T-cell (primary cell): ENCODE results near the gene NR2F1-AS1. TPM values are rescaled to one million over a fixed set of nuclear protein-coding genes. Genes with fewer than 3 reads are reported as not detected.

Source experiments
- ATAC-seq, 4 experiments: fragments of 200-7000 bp in 3 of 4; fragments of 150-1000 bp in 1 of 4; cut with Tn5 transposase; replicated peaks in 1 of 4; 1 replicate in 3 of 4; 2 replicates in 1 of 4; pipeline ENCODE4 v1.10.0; 2021; ENCODE audit warnings: moderate library complexity in 3 of 4, mild to moderate bottlenecking in 2 of 4, moderate number of reproducible peaks in 1 of 4
- CTCF ChIA-PET, 2 donors: fragments of 300-600 bp; sonication (Branson Sonifier 250); formaldehyde crosslinking; loops; one replicate each; lab custom pipeline; 2022; ENCODE audit warnings: antibody characterized with exemption in 2 of 2; lab: Charles Lee
- POLR2A ChIA-PET, 2 donors: fragments of 300-600 bp; sonication (Branson Sonifier 250); formaldehyde crosslinking; loops; one replicate each; lab custom pipeline; 2022; ENCODE audit warnings: antibody characterized with exemption in 2 of 2; lab: Charles Lee
- DNase-seq, 35 experiments: peaks; one replicate each; pipeline versions ENCODE4 v3.0.0 to v3.0.0-alpha.2; 2013 to 2023
- H3K27ac ChIP-seq: one replicate; pipeline ENCODE4 v1.5.1; 2013; ENCODE audit warnings: low read length
- H3K27me3 ChIP-seq, 2 experiments: replicated peaks in 1 of 2; 1 replicate in 1 of 2; 2 replicates in 1 of 2; pipeline versions ENCODE4 v1.6.1 to v1.7.0; 2013; ENCODE audit warnings: low read length in 1 of 2, mixed read lengths in 1 of 2; ENCODE audit not compliant: control insufficient read depth in 2 of 2, insufficient read depth in 2 of 2; ENCODE audit errors: extremely low read depth in 1 of 2
- H3K36me3 ChIP-seq, 2 donors: 1 replicate in 1 of 2; 2 replicates in 1 of 2; pipeline versions ENCODE4 v1.6.1 to v1.7.0; 2013; ENCODE audit warnings: low read length in 1 of 2; ENCODE audit not compliant: control insufficient read depth in 2 of 2, insufficient read depth in 1 of 2; ENCODE audit errors: extremely low read depth in 1 of 2
- H3K4me1 ChIP-seq, 2 experiments: 1 replicate in 1 of 2; 2 replicates in 1 of 2; pipeline versions ENCODE4 v1.6.1 to v1.7.0; 2013; ENCODE audit warnings: low read length in 2 of 2, mixed read lengths in 1 of 2; ENCODE audit not compliant: insufficient read depth in 2 of 2, control insufficient read depth in 1 of 2; ENCODE audit errors: extremely low read depth in 1 of 2
- H3K4me3 ChIP-seq, 2 donors: 1 replicate in 1 of 2; 2 replicates in 1 of 2; pipeline versions ENCODE4 v1.5.1 to v1.7.0; 2013; ENCODE audit warnings: mild to moderate bottlenecking in 2 of 2, low read length in 1 of 2, moderate library complexity in 1 of 2; ENCODE audit not compliant: control insufficient read depth in 1 of 2; ENCODE audit errors: extremely low read depth in 1 of 2
- H3K9me3 ChIP-seq: 2 replicates; pipeline ENCODE4 v1.7.0; 2013
- H3K27ac Mint-ChIP-seq, 2 donors: one replicate each; pipeline ENCODE4 v1.8.0; 2020 to 2021; ENCODE audit warnings: mild to moderate bottlenecking in 2 of 2, mixed read lengths in 2 of 2
- H3K27me3 Mint-ChIP-seq, 2 donors: one replicate each; pipeline ENCODE4 v1.8.0; 2021 to 2022; ENCODE audit warnings: mixed read lengths in 2 of 2
- H3K36me3 Mint-ChIP-seq: one replicate; pipeline ENCODE4 v1.8.0; 2021; ENCODE audit warnings: mixed read lengths
- H3K4me1 Mint-ChIP-seq, 3 donors: one replicate each; pipeline ENCODE4 v1.8.0; 2020 to 2022; ENCODE audit warnings: mixed read lengths in 3 of 3, mild to moderate bottlenecking in 1 of 3
- H3K4me3 Mint-ChIP-seq, 3 donors: one replicate each; pipeline ENCODE4 v1.8.0; 2020 to 2022; ENCODE audit warnings: mild to moderate bottlenecking in 3 of 3, mixed read lengths in 3 of 3, moderate library complexity in 3 of 3
- H3K9me3 Mint-ChIP-seq, 3 donors: one replicate each; pipeline ENCODE4 v1.8.0; 2020 to 2022; ENCODE audit warnings: mixed read lengths in 3 of 3
- WGBS: methylation state at CpG from one replicate; pipeline ENCODE4 v1.1.5; 2013; ENCODE audit warnings: missing lambda C conversion rate; ENCODE audit not compliant: insufficient coverage; 5-methylcytosine and 5-hydroxymethylcytosine counted together
- total RNA-seq, 35 experiments: library from RNA in 6 of 35; stranded (reverse) in 6 of 35; fragments of 120-200 nt in 1 of 35; gene quantifications; one replicate each; pipeline versions ENCODE4 v1.2.1 to v1.2.4 and lab custom pipeline; 2013 to 2026

NR2F1-AS1 gene
- total RNA-seq, 5 donors from 2014 or later (not counting 1 experiment from before 2014, with no cell fraction given): not detected

- ATAC-seq: no peak
- no peaks in the 10 kb centered on the region for H3K9me3 ChIP-seq
- peaks cover 0 to 21% of the 10 kb centered on the region in 2 experiments for H3K4me1 ChIP-seq
- H3K4me1 Mint-ChIP-seq: peaks cover 5 to 11% (median 10%) of the 10 kb centered on the region in 3 donors
- 100% methylated on average over 1 of the region's 3 CpGs for WGBS
- no peak overlapping the region for H3K4me3 ChIP-seq
- DNase-seq: no peak
- H3K27me3 ChIP-seq: peaks cover 29 to 79% of the 10 kb centered on the region in 2 experiments
- H3K27ac ChIP-seq: no peak overlapping the region
- CTCF ChIA-PET: interaction anchor here (0.5 to 0.8 kb wide), 2 partner anchors 11 to 1159 kb away, joined by 3 to 6 read pairs; no protein-coding TSS in a partner anchor
- POLR2A ChIA-PET: interaction anchor here in 1 of 2 donors (0.9 kb wide), 1 partner anchor 10 kb away, joined by 3 read pairs; no protein-coding TSS in a partner anchor
- no peaks in the 10 kb centered on the region for H3K36me3 Mint-ChIP-seq
- no peak overlapping the region for H3K4me3 Mint-ChIP-seq
- H3K9me3 Mint-ChIP-seq: no peaks in the 10 kb centered on the region
- H3K27me3 Mint-ChIP-seq: peaks cover 34 to 39% of the 10 kb centered on the region in 2 donors
- H3K36me3 ChIP-seq: no peaks in the 10 kb centered on the region
- no peak overlapping the region for H3K27ac Mint-ChIP-seq
These were observed 20.2 kb upstream of the NR2F1-AS1 start for GRCh38 chr5:93601071-93601801.

- H3K9me3 ChIP-seq: no peaks in the 10 kb centered on the region
- no peak overlapping the region for H3K27ac Mint-ChIP-seq
- no peak overlapping the region for H3K4me3 Mint-ChIP-seq
- H3K36me3 Mint-ChIP-seq: no peaks in the 10 kb centered on the region
- H3K9me3 Mint-ChIP-seq: peaks cover 0 to 4% (median 0%) of the 10 kb centered on the region in 3 donors
- peaks cover 37 to 40% of the 10 kb centered on the region in 2 donors for H3K27me3 Mint-ChIP-seq
- no peaks in the 10 kb centered on the region for H3K36me3 ChIP-seq
- no peak for DNase-seq
- H3K27ac ChIP-seq: no peak overlapping the region
- 18% methylated on average over 5 of the region's 8 CpGs for WGBS
- peaks cover 30 to 82% of the 10 kb centered on the region in 2 experiments for H3K27me3 ChIP-seq
- ChIA-PET CTCF (interaction anchor here in 1 of 2 donors (1.2 kb wide), 1 partner anchor 18 kb away, joined by 3 read pairs; no protein-coding TSS in a partner anchor), POLR2A (no interaction called here)
- H3K4me1 ChIP-seq: peaks cover 0 to 26% of the 10 kb centered on the region in 2 experiments
- no peak overlapping the region for H3K4me3 ChIP-seq
- ATAC-seq: no peak
- peaks cover 7 to 18% (median 14%) of the 10 kb centered on the region in 3 donors for H3K4me1 Mint-ChIP-seq
These were observed 19.5 kb upstream of the NR2F1-AS1 start for GRCh38 chr5:93600409-93601070.

GRCh38 chr5:93599399-93600120 lies 18.5 kb upstream of the NR2F1-AS1 start:
- Mint-ChIP-seq H3K4me3 (no peak overlapping the region), H3K36me3 (no peaks in the 10 kb centered on the region), H3K4me1 (peaks cover 7 to 18% (median 16%) of the 10 kb centered on the region in 3 donors), H3K9me3 (peaks cover 0 to 4% (median 0%) of the 10 kb centered on the region in 3 donors), H3K27ac (no peak overlapping the region), H3K27me3 (peaks cover 34 to 40% of the 10 kb centered on the region in 2 donors)
- DNase-seq: no peak
- Histone ChIP-seq H3K9me3 (no peaks in the 10 kb centered on the region), H3K4me3 (no peak overlapping the region), H3K4me1 (peaks cover 0 to 32% of the 10 kb centered on the region in 2 experiments), H3K27me3 (peaks cover 24 to 86% of the 10 kb centered on the region in 2 experiments), H3K27ac (no peak overlapping the region), H3K36me3 (no peaks in the 10 kb centered on the region)
- WGBS: 8% methylated on average over 9 of the region's 17 CpGs
- ChIA-PET POLR2A (interaction anchor here in 1 of 2 donors (0.6 to 0.8 kb wide), 2 partner anchors 10 to 151 kb away, joined by 3 read pairs; no protein-coding TSS in a partner anchor), CTCF (interaction anchor here (0.5 to 1.2 kb wide), 2 partner anchors 17 kb away, joined by 3 read pairs; no protein-coding TSS in a partner anchor)
- ATAC-seq: no peak

- Histone ChIP-seq H3K27ac (no peak overlapping the region), H3K9me3 (no peaks in the 10 kb centered on the region), H3K4me1 (peaks cover 0 to 32% of the 10 kb centered on the region in 2 experiments), H3K4me3 (no peak overlapping the region), H3K36me3 (no peaks in the 10 kb centered on the region), H3K27me3 (peaks cover 24 to 81% of the 10 kb centered on the region in 2 experiments)
- H3K27me3 Mint-ChIP-seq: peaks cover 38 to 42% of the 10 kb centered on the region in 2 donors
- no peak overlapping the region for H3K4me3 Mint-ChIP-seq
- peaks cover 7 to 19% (median 16%) of the 10 kb centered on the region in 3 donors for H3K4me1 Mint-ChIP-seq
- no peaks in the 10 kb centered on the region for H3K36me3 Mint-ChIP-seq
- H3K27ac Mint-ChIP-seq: no peak overlapping the region
- ChIA-PET POLR2A (interaction anchor here in 1 of 2 donors (0.8 kb wide), 1 partner anchor 151 kb away, joined by 3 read pairs; no protein-coding TSS in a partner anchor), CTCF (interaction anchor here in 1 of 2 donors (0.5 kb wide), 1 partner anchor 17 kb away, joined by 3 read pairs; no protein-coding TSS in a partner anchor)
- WGBS: 14% methylated on average over 1 of the region's 5 CpGs
- DNase-seq (no peak), ATAC-seq (no peak)
- peaks cover 0 to 4% (median 0%) of the 10 kb centered on the region in 3 donors for H3K9me3 Mint-ChIP-seq
These were observed 18.0 kb upstream of the NR2F1-AS1 start for GRCh38 chr5:93599001-93599379.

- Histone ChIP-seq H3K27ac (no peak overlapping the region), H3K4me3 (no peak overlapping the region), H3K27me3 (peaks cover 20 to 80% of the 10 kb centered on the region in 2 experiments), H3K9me3 (no peaks in the 10 kb centered on the region), H3K36me3 (no peaks in the 10 kb centered on the region), H3K4me1 (peaks cover 0 to 28% of the 10 kb centered on the region in 2 experiments)
- peaks cover 0 to 4% (median 0%) of the 10 kb centered on the region in 3 donors for H3K9me3 Mint-ChIP-seq
- ATAC-seq (no peak), DNase-seq (no peak)
- CTCF ChIA-PET: interaction anchor here in 1 of 2 donors (0.6 kb wide), 1 partner anchor 37 kb away, joined by 7 read pairs; no protein-coding TSS in a partner anchor
- H3K27ac Mint-ChIP-seq: no peak overlapping the region
- H3K4me3 Mint-ChIP-seq: no peak overlapping the region
- POLR2A ChIA-PET: no interaction called here
- peaks cover 6 to 19% (median 14%) of the 10 kb centered on the region in 3 donors for H3K4me1 Mint-ChIP-seq
- H3K36me3 Mint-ChIP-seq: no peaks in the 10 kb centered on the region
- WGBS: 23% methylated on average over 14 of the region's 28 CpGs
- peaks cover 40 to 48% of the 10 kb centered on the region in 2 donors for H3K27me3 Mint-ChIP-seq
These were observed 17.3 kb upstream of the NR2F1-AS1 start for GRCh38 chr5:93598091-93599000.
